H1 (cell line): ENCODE measurements around the gene QSOX2.

ENCODE experiments used
- CTCF ChIP-seq, 3 experiments: IDR thresholded peaks; 1 replicate in 2 of 3; 2 replicates in 1 of 3; pipeline versions ENCODE4 v1.5.1 to v1.6.1; 2011; ENCODE audit warnings: low read length in 3 of 3, mild to moderate bottlenecking in 3 of 3, inconsistent platforms in 2 of 3, low read depth in 1 of 3, moderate library complexity in 1 of 3; ENCODE audit not compliant: insufficient read depth in 1 of 3; ENCODE audit errors: control extremely low read depth in 1 of 3
- EP300 ChIP-seq, 2 experiments: IDR thresholded peaks; 1 replicate in 1 of 2; 2 replicates in 1 of 2; pipeline ENCODE4 v1.6.1; 2011 to 2012; ENCODE audit warnings: low read depth in 2 of 2, low read length in 2 of 2, mild to moderate bottlenecking in 2 of 2, borderline replicate concordance in 1 of 2, inconsistent platforms in 1 of 2, moderate library complexity in 1 of 2
- EZH2 ChIP-seq: fragments of 200-600 bp; sonication (generic); IDR thresholded peaks from 2 replicates; pipeline ENCODE4 v1.7.1; 2012; ENCODE audit warnings: low read depth, mild to moderate bottlenecking, moderate library complexity, low read length, inconsistent platforms; ENCODE audit not compliant: severe bottlenecking
- HDAC2 ChIP-seq, 2 experiments: fragments of 300-600 bp in 1 of 2; sonication (generic) in 1 of 2; IDR thresholded peaks; 2 replicates each; pipeline ENCODE4 v1.6.1; 2011 to 2012; ENCODE audit warnings: low read depth in 2 of 2, low read length in 2 of 2, mild to moderate bottlenecking in 2 of 2, moderate library complexity in 2 of 2, borderline replicate concordance in 1 of 2, inconsistent platforms in 1 of 2
- PHF8 ChIP-seq: fragments of 200-600 bp; sonication (generic); conservative IDR thresholded peaks from 2 replicates; pipeline ENCODE4 v1.7.1; 2012; ENCODE audit warnings: low read depth, mild to moderate bottlenecking, inconsistent platforms, low read length, moderate library complexity
- TBP ChIP-seq: IDR thresholded peaks from 2 replicates; pipeline ENCODE4 v1.6.1; 2011; ENCODE audit warnings: low read depth, low read length, improper control_type of control experiment

GRCh38 chr9:136239983-136240330, 5.7 kb downstream of the QSOX2 start:
- no peak for TF ChIP-seq CTCF (IDR thresholded peaks at IDR 0.05; ENCODE audit: control extremely low read depth in 1 of 3, insufficient read depth in 1 of 3, low read depth in 1 of 3, low read length in 3 of 3)
- no peak for TF ChIP-seq EP300 (IDR thresholded peaks at IDR 0.05; ENCODE audit: borderline replicate concordance in 1 of 2, low read depth in 2 of 2, low read length in 2 of 2)
- TF ChIP-seq HDAC2 (IDR thresholded peaks at IDR 0.05; ENCODE audit: borderline replicate concordance in 1 of 2, low read depth in 2 of 2, low read length in 2 of 2): no peak
- no peak for TF ChIP-seq TBP
- no peak for TF ChIP-seq PHF8
- no peak for TF ChIP-seq EZH2
